GM23338 (cell line): ENCODE measurements around the gene SEMA4A. TPM values are rescaled to one million over a fixed set of nuclear protein-coding genes. Genes with fewer than 3 reads are reported as not detected.

ENCODE experiments used
- CTCF ChIP-seq, 2 experiments: fragments of 200-600 bp in 1 of 2; sonication (generic) in 1 of 2; conservative IDR thresholded peaks; 2 replicates each; pipeline versions ENCODE4 v1.5.1 to v1.6.1; 2016 to 2017; ENCODE audit warnings: antibody characterized with exemption in 2 of 2, low read depth in 2 of 2, mild to moderate bottlenecking in 2 of 2, moderate library complexity in 1 of 2
- ETS1 ChIP-seq: IDR thresholded peaks from 2 replicates; pipeline ENCODE4 v1.6.1; 2016; ENCODE audit warnings: antibody characterized with exemption
- POLR2AphosphoS5 ChIP-seq: IDR thresholded peaks from 2 replicates; pipeline ENCODE4 v1.6.1; 2016; ENCODE audit warnings: antibody characterized with exemption, low read depth
- ZNF331 ChIP-seq: fragments of 250-450 bp; sonication (Bioruptor Pico); IDR thresholded peaks from 2 replicates; pipeline ENCODE4 v1.5.0; 2020; ENCODE audit warnings: low read depth, mild to moderate bottlenecking, moderate library complexity
- ZNF462 ChIP-seq: fragments of 250-450 bp; sonication (Bioruptor Pico); IDR thresholded peaks from 2 replicates; pipeline ENCODE4 v1.5.0; 2020; ENCODE audit warnings: mild to moderate bottlenecking, moderate library complexity
- polyA plus RNA-seq: library from polyadenylated mRNA; unstranded; fragments of >200 nt; fragmentation: Nextera tagmentation; extraction: Ambion mirVana; gene quantifications from 2 replicates; pipeline ENCODE4 v1.2.1, GENCODE V29; 2016
- total RNA-seq: library from RNA; depleted of rRNA; stranded (reverse); fragments of >200 nt; shearing (Covaris generic); gene quantifications from 2 replicates; pipeline ENCODE4 v1.2.3, GENCODE V29; 2014

Gene SEMA4A
- total and polyA plus RNA-seq, 2 experiments from 2014 or later, result 5.5 to 20.2 TPM

- TF ChIP-seq ZNF462 (CRISPR knock-in tag), result no peak
- no peak for TF ChIP-seq POLR2AphosphoS5
- TF ChIP-seq ETS1, result no peak
- TF ChIP-seq ZNF331 (CRISPR knock-in tag), result no peak
- no peak for TF ChIP-seq CTCF (conservative IDR thresholded peaks at IDR 0.05; ENCODE audit: low read depth in 2 of 2)
These were observed 23.3 kb downstream of the SEMA4A start (continued) for GRCh38 chr1:156176610-156177210.
